GM10248 (cell line): ENCODE measurements around the gene MICALL1.
"Not testable (repeated sequence)": the region's sequence is repeated elsewhere in the genome, so short reads cannot be mapped to it uniquely, and the experiment has no call there.

Experiments
- CTCF ChIA-PET: fragments of 300-600 bp; sonication (Branson Sonifier 250); formaldehyde crosslinking; extraction: SDS; loops from one replicate; lab custom pipeline; 2021; ENCODE audit warnings: antibody characterized with exemption; lab: Yijun Ruan, JAX
- POLR2A ChIA-PET: fragments of 350-650 bp; sonication (Branson Sonifier 250); formaldehyde crosslinking; extraction: SDS; loops from one replicate; lab custom pipeline; 2020; ENCODE audit warnings: antibody characterized with exemption; lab: Yijun Ruan, JAX
- DNase-seq: peaks from one replicate; pipeline ENCODE4 v3.0.0; 2012; ENCODE audit errors: extremely low spot score
- TF ChIP-seq, protein P1 (sequence below): IDR thresholded peaks from 2 replicates; pipeline ENCODE4 v1.5.1; 2012; ENCODE audit warnings: mild to moderate bottlenecking, low read depth; ENCODE audit errors: extremely low read depth, missing control alignments, control extremely low read depth

MICALL1 gene

DNA sequence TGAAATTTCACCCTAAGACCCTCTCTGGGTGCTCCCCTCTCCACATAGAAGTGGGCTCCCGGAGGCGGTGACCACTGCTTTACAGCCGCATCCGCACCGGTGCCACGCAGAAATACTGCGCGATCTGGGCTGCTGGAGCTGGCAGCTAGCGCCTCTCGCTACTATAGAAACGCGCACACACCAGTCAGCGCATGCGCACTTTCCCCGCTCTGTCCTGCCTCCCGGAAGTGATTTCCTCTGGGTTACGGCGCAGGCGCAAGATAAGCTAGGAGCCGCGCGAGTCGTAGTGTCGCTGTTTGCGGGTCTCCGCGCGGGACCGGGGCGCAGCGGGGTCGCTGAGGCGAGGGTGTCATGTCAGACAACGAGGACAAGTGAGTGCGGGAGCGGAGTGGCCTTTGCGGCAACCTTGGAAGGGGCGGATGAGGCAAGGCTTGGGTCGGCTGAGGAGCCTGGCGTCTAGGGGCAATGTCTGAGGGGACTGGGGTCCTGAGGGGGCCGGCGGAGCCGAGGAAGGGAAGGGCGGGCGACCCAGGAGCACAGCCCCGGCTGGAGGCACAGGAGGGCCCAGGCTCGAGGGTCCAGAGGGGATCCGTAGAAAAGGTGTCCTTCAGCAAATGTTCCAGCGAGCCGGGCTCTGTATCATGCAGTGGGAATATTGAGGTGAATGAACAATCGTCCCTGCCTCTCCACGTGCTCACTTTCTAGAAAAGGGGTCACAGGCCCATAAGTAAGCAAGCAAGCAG lies 47.5 kb downstream of the MICALL1 start, which contains the start of the genes C22orf23 and POLR2F:
TSS of gene C22orf23 (minus strand) at position 165 of the 743 bp plus-strand sequence. CDS start 452 bp downstream, outside the sequence.
TSS of gene POLR2F (plus strand) at position 263 of the 743 bp plus-strand sequence. CDS start at position 352, 89 bp downstream.
- TF ChIP-seq, protein P1, sequence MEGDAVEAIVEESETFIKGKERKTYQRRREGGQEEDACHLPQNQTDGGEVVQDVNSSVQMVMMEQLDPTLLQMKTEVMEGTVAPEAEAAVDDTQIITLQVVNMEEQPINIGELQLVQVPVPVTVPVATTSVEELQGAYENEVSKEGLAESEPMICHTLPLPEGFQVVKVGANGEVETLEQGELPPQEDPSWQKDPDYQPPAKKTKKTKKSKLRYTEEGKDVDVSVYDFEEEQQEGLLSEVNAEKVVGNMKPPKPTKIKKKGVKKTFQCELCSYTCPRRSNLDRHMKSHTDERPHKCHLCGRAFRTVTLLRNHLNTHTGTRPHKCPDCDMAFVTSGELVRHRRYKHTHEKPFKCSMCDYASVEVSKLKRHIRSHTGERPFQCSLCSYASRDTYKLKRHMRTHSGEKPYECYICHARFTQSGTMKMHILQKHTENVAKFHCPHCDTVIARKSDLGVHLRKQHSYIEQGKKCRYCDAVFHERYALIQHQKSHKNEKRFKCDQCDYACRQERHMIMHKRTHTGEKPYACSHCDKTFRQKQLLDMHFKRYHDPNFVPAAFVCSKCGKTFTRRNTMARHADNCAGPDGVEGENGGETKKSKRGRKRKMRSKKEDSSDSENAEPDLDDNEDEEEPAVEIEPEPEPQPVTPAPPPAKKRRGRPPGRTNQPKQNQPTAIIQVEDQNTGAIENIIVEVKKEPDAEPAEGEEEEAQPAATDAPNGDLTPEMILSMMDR = no peak
- ChIA-PET POLR2A (interaction anchor here (0.5 to 1.1 kb wide), 4 partner anchors 12 to 476 kb away, joined by 3 to 5 read pairs (median 3); partner anchors contain the start of gene ANKRD54), CTCF (interaction anchor here (0.8 to 2.7 kb wide), 12 partner anchors 11 to 321 kb away, joined by 3 to 36 read pairs (median 3); partner anchors contain the start of genes GCAT and MICALL1)
- peak; percentile 100 for DNase-seq

DNA sequence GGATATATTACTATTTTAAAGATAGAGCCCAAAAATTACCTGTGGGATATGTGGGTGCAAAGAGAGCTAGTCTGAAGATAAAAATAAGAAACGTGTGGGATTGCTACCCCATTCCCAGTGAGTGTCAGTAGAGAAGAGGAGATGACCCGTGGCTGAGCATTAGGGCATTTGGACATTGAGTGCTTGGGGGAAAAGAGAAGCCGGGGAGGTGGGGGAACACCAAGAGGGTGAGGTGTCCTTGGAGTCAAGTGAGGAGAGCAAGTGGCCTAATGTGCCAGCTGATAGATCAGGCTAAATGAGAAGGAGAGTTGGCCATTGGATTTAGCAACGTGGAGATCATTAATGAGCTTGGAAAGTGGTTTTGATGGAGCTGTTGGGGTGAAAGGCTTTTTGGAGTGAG lies 48.6 kb downstream of the MICALL1 start:
- POLR2A ChIA-PET = no interaction called here
- CTCF ChIA-PET = interaction anchor here (0.7 to 2.7 kb wide), 9 partner anchors 10 to 138 kb away, joined by 3 to 36 read pairs (median 3); no protein-coding TSS in a partner anchor
- TF ChIP-seq, protein P1 = no peak
- DNase-seq = no peak

DNA sequence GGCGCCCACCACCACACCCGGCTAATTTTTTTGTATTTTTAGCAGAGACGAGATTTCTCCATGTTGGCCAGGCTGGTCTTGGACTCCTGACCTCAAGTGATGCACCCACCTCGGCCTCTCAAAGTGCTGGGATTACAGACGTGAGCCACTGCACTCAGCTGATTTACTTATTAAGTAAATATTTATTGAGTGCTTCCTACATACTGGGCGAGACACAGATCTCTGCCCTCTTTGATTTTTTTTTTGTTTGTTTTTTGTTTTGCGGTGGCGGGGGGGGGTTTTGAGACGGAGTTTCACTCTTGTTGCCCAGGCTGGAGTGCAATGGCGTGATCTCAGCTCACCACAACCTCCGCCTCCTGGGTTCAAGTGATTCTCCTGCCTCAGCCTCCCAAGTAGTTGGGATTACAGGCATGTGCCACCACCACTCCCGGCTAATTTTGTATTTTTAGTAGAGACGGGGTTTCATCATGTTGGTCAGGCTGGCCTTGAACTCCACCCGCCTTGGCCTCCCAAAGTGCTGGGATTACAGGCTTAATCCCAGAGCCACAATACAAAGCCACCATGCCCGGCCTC lies 49.8 kb downstream of the MICALL1 start:
- POLR2A ChIA-PET, DNase-seq: not testable (repeated sequence)
- CTCF ChIA-PET = interaction anchor here (2.0 kb wide), 1 partner anchor 9 kb away, joined by 13 read pairs; no protein-coding TSS in a partner anchor

DNA sequence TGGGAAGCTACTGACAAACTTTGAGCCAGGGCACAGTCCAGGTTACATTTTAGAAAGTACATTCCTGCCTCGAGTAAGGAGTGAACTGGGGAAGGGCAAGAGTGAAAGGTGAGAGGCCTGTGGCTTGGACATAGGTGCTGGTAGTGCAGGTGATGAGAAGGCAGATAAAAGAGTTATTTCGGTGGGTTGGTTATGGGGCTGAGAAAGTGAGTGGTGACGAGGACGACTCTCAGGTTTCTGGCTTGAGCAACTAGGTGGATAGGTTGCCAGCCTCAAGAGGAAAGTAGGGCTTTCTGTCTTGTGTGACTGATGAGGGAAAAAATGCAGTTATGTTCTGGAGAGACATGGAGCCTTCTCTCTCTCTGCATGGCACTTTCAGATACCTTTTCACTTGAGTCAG lies 51.1 kb downstream of the MICALL1 start:
- no peak for DNase-seq
- CTCF ChIA-PET = interaction anchor here (0.8 to 2.0 kb wide), 2 partner anchors 8 to 14 kb away, joined by 3 to 13 read pairs; no protein-coding TSS in a partner anchor
- POLR2A ChIA-PET = no interaction called here
- TF ChIP-seq, protein P1 = no peak

DNA sequence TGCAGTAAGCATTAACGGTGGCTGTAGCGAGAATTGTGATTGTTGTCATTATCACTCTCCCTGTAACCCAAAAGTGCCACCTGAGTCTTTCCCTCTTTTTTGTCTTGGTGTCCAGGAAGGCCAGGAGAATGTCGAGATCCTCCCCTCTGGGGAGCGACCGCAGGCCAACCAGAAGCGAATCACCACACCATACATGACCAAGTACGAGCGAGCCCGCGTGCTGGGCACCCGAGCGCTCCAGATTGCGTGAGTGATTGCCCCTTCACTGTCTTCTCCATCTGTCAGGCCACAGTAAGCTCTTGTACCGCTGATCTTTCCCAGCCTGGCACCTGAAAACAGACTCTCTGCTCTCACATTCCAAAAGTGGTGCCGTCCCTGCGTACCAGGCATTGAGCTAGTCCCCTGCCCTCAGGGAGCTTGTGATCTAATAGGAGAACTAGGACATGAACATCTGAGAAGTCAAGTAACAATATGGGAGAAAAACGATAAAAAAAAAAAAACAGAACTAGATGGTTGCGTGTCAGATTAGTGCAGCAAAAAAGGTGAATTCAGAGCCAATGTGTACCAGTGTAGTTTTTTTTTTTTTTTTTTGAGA lies 53.2 kb downstream of the MICALL1 start:
- POLR2A ChIA-PET = interaction anchor here (0.6 to 0.7 kb wide), 2 partner anchors 42 to 132 kb away, joined by 4 read pairs; no protein-coding TSS in a partner anchor
- DNase-seq = no peak
- CTCF ChIA-PET = interaction anchor here (0.6 to 2.8 kb wide), 5 partner anchors 8 to 395 kb away, joined by 3 to 8 read pairs (median 3); no protein-coding TSS in a partner anchor
- TF ChIP-seq, protein P1 = no peak

DNA sequence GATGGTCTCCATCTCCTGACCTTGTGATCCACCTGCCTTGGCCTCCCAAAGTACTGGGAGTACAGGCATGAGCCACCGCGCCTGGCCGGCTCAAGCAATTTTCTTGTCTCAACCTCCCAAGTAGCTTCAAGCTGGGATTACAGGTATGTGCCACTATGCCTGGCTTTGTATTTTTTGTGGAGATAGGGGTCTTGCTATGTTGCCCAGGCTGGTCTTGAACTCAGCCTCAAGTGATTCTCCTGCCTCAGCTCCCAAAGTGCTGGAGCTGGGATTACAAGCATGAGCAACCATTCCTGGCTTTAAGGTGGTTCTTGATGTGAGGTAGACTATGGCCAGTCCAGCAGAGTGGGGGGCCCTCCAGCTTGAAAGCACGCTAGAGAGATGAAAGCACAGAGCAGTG lies 55.0 kb downstream of the MICALL1 start:
- DNase-seq = no peak
- POLR2A ChIA-PET = no interaction called here
- TF ChIP-seq, protein P1 = no peak
- CTCF ChIA-PET = interaction anchor here (0.9 to 1.6 kb wide), 3 partner anchors 32 to 143 kb away, joined by 3 to 4 read pairs (median 3); no protein-coding TSS in a partner anchor
